Subcutaneous abdominal adipose tissue (tissue), 5 donors: Measurements from ENCODE around the gene ZNF618.

Experiments
- H3K27ac ChIP-seq: one replicate; pipeline ENCODE4 v1.7.0; 2013; ENCODE audit warnings: low read depth, mild to moderate bottlenecking, inconsistent platforms, low read length, moderate library complexity
- H3K27me3 ChIP-seq, 5 donors: one replicate each; pipeline ENCODE4 v1.7.0; 2013; ENCODE audit warnings: low read length in 5 of 5, inconsistent platforms in 1 of 5; ENCODE audit not compliant: control insufficient read depth in 5 of 5, insufficient read depth in 4 of 5
- H3K36me3 ChIP-seq, 5 donors: one replicate each; pipeline ENCODE4 v1.7.0; 2013; ENCODE audit warnings: low read length in 5 of 5; ENCODE audit not compliant: control insufficient read depth in 5 of 5, insufficient read depth in 5 of 5
- H3K4me1 ChIP-seq, 5 donors: one replicate each; pipeline ENCODE4 v1.7.0; 2013; ENCODE audit warnings: low read length in 5 of 5, mild to moderate bottlenecking in 3 of 5, moderate library complexity in 1 of 5; ENCODE audit not compliant: control insufficient read depth in 5 of 5, insufficient read depth in 5 of 5
- H3K4me3 ChIP-seq, 5 donors: one replicate each; pipeline ENCODE4 v1.7.0; 2013; ENCODE audit warnings: low read length in 5 of 5, low read depth in 1 of 5
- H3K9ac ChIP-seq, 5 donors: one replicate each; pipeline ENCODE4 v1.7.0; 2013; ENCODE audit warnings: low read length in 5 of 5, mild to moderate bottlenecking in 4 of 5, moderate library complexity in 3 of 5
- H3K9me3 ChIP-seq, 5 donors: one replicate each; pipeline ENCODE4 v1.7.0; 2013; ENCODE audit warnings: low read length in 5 of 5; ENCODE audit not compliant: control insufficient read depth in 5 of 5
- donor health status: healthy.
- donor health status: healthy.
- donor health status: healthy.
- donor health status: healthy.
- donor health status: healthy.

ZNF618 gene

DNA sequence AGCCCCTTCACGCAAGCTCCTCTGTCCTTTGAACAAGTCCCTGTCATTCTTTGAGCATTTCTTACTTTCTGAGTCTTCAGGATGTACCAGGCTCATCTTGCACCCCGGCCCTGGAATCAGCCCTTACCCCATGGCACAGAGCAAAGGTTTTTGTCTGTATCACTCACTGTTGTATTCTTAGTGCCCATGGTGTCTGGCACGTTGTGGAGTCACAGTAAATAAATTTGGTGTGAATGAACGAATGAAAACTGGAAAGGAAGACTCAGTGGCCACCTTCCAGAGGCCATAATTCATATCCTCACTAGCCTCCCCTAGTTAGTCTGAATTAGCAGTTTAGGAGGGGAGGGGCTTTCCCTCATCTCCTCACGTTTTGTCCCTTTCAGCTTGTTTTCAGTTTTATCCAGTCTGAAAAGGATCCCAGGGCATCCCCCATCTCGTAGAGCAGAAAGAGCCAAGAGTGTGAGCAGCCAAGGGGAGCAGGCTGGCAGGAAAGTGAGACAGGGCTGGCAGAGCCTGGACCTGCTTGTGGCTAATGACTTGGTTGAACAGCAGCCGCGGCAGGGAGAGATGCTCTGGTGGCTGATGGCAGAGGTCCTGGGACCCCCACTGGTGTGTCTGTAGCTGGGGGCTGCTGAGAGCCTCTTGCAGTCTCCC lies 42.7 kb downstream of the ZNF618 start:
- no peak overlapping the region for H3K4me3 ChIP-seq
- no peaks in the 10 kb centered on the region for H3K27me3 ChIP-seq
- no peaks in the 10 kb centered on the region for H3K36me3 ChIP-seq
- peaks cover 0 to 11% (median 9%) of the 10 kb centered on the region in 5 donors for H3K4me1 ChIP-seq
- H3K27ac ChIP-seq: no peak overlapping the region
- H3K9ac ChIP-seq: peak overlapping the region in 1 of 5 donors; percentile 6
- H3K9me3 ChIP-seq: peaks cover 0 to 4% (median 3%) of the 10 kb centered on the region in 5 donors

DNA sequence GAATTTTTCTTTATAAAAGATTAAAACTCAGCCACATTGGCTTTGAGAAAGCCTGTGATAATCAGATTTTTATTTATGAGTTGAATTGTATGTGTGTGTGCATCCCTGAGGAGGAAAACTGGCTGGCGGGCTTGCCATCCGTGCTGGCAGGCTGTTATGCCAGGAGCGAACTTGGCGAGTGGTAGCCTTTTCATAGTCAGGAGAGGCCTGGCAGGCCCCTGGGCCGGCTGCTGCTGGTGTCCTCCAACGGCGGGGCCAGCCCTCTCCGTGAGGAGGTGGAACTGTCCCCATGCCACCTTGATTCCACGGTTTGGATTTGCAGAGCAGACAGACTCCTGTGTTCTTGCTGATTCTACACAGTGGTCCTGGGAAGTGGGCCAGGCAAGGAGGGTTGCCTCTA lies 43.3 kb downstream of the ZNF618 start:
- Histone ChIP-seq H3K4me1 (peaks cover 0 to 9% (median 7%) of the 10 kb centered on the region in 5 donors), H3K9ac (no peak overlapping the region), H3K36me3 (no peaks in the 10 kb centered on the region), H3K4me3 (no peak overlapping the region), H3K27me3 (no peaks in the 10 kb centered on the region), H3K9me3 (peaks cover 0 to 4% (median 3%) of the 10 kb centered on the region in 5 donors), H3K27ac (no peak overlapping the region)

DNA sequence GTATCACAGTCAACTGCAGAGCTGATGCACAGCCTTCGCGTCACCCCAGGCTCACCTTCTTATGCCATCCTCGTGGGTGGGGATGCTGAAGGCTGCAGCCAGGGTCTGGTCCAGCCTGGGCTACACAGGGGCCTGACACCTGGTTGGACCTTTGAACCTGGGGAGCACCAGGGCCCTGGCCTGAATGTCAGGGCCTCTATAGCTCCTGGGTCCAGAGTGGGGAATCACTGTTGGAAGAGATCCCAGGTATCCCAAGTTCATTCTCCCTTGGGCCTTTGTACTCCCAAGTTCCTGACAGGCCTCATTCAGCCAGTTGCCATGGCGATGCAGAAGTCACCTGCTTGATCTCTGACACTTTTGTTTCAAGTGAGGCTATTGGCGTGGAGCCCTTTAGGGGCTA lies 43.8 kb downstream of the ZNF618 start:
- H3K9me3 ChIP-seq: peaks cover 0 to 9% (median 3%) of the 10 kb centered on the region in 5 donors
- H3K4me1 ChIP-seq: peaks cover 0 to 9% (median 7%) of the 10 kb centered on the region in 5 donors
- no peak overlapping the region for H3K4me3 ChIP-seq
- no peak overlapping the region for H3K9ac ChIP-seq
- no peak overlapping the region for H3K27ac ChIP-seq
- no peaks in the 10 kb centered on the region for H3K27me3 ChIP-seq
- H3K36me3 ChIP-seq: no peaks in the 10 kb centered on the region

DNA sequence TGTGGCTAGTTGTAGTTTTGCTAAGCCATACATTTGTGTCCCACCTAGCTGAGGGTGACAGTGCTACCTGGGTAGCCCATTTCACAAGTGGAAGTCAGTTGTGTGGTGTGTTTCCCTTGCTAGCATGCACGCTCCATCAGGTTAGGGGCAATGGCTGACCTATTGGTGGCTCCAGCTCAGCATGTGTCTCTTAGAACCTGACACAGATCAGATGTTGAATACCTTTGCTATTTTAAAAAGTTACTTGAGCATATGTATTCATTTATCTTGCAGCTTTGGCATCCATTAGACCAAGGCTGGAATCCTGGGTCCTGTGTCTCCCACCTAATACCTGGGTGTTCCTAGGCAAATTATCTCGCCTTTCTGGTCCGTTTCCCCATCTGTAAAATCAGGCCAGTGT lies 44.8 kb downstream of the ZNF618 start:
- Histone ChIP-seq H3K27ac (no peak overlapping the region), H3K4me3 (no peak overlapping the region), H3K9me3 (peaks cover 0 to 10% (median 5%) of the 10 kb centered on the region in 5 donors), H3K36me3 (no peaks in the 10 kb centered on the region), H3K9ac (no peak overlapping the region), H3K27me3 (no peaks in the 10 kb centered on the region), H3K4me1 (peaks cover 0 to 9% (median 7%) of the 10 kb centered on the region in 5 donors)

DNA sequence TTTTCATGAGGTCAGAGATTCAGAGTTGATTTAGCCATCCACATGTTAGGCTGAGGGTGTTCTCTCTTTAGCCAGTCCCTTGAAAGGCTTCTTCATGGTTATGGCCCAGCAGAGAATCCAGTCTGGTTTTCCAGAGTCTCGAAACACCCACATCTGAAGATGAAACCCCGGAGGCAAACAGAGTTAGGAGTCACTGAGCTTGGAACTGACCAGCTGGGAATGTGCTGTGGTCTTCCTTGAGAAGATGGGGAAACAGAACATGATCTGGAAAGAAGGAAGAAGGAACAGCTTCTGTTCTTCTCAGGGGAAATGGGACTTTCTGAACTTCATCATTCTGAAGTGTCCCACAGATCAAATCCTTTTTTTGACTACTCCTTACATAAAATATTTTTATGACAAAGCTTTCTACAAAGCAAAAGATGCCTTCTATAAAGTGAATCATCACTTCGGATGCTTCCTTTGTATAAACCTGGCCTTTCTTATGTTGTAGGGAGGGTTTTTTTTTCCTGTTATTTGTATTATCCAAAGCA lies 45.4 kb downstream of the ZNF618 start:
- Histone ChIP-seq H3K9ac (no peak overlapping the region), H3K36me3 (no peaks in the 10 kb centered on the region), H3K27me3 (no peaks in the 10 kb centered on the region), H3K4me3 (no peak overlapping the region), H3K27ac (no peak overlapping the region), H3K9me3 (peaks cover 0 to 10% (median 5%) of the 10 kb centered on the region in 5 donors), H3K4me1 (peaks cover 0 to 9% (median 7%) of the 10 kb centered on the region in 5 donors)

DNA sequence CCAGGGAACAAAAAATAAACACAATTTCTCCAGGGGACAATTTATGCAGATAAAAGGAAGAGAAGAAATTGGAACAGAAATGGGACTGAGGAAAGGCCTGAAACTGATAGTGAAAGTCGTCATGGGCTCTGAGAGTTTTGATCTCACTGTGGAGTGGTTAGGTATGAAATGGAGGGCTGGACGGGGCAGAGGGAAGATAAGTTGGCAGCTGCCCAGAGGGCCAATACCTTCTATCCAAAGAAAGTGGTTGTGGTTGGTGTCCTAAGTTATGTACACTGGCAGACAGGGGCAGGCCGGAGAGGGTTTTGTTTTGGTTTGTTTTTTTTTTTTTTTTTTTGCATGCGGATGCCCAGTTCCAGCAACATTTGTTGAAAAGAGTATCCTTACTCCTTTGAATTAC lies 46.1 kb downstream of the ZNF618 start:
- H3K4me3 ChIP-seq: no peak overlapping the region
- peaks cover 0 to 10% (median 5%) of the 10 kb centered on the region in 5 donors for H3K9me3 ChIP-seq
- H3K27ac ChIP-seq: no peak overlapping the region
- H3K27me3 ChIP-seq: no peaks in the 10 kb centered on the region
- no peak overlapping the region for H3K9ac ChIP-seq
- H3K36me3 ChIP-seq: no peaks in the 10 kb centered on the region
- peaks cover 0 to 9% (median 7%) of the 10 kb centered on the region in 5 donors for H3K4me1 ChIP-seq

DNA sequence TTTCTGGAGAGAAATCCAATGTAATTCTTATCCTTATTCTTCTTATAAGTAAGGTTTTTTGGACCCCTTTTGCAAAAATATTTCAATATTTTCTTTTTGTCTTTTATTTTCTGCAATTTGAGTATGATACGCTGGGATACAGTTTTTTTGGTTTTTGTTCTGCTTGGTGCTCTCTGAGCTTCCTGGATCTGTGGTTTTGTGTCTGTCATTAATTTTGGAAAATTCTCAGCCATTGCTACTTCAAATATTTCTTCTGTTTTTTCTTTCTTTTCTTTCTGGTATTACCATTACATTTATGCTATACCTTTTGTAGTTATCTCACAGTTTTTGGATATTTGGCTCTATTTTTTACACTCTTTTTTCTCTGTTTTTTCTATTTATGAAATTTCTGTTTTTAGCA lies 50.1 kb downstream of the ZNF618 start:
- Histone ChIP-seq H3K27ac (no peak overlapping the region), H3K36me3 (peaks cover 0 to 4% (median 0%) of the 10 kb centered on the region in 5 donors), H3K4me3 (no peak overlapping the region), H3K27me3 (no peaks in the 10 kb centered on the region), H3K9me3 (peaks cover 0 to 17% (median 11%) of the 10 kb centered on the region in 5 donors), H3K4me1 (peaks cover 0 to 8% (median 0%) of the 10 kb centered on the region in 5 donors), H3K9ac (no peak overlapping the region)

DNA sequence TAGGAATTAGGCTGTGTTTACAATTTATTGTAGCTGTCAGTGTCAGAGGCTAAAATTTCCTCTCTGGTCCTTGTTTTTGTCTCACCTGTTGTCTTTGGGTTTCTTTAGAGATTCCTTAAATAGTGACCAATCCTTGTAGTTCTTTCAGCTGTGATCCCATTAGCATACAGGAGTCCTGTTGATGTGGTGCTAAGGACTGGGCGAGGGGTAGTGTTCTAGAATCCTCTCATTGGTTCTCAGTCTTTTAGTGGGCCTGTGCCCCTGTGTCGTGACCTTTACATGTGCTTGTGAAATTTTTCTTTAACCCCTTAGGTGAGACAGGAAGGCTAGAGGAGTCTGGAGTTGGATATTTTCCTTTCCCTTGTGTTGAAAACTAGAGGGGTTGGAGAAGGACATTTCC lies 51.2 kb downstream of the ZNF618 start:
- H3K9ac ChIP-seq: no peak overlapping the region
- no peak overlapping the region for H3K27ac ChIP-seq
- H3K9me3 ChIP-seq: peaks cover 0 to 17% (median 11%) of the 10 kb centered on the region in 5 donors
- H3K27me3 ChIP-seq: no peaks in the 10 kb centered on the region
- H3K4me3 ChIP-seq: no peak overlapping the region
- peaks cover 0 to 8% (median 0%) of the 10 kb centered on the region in 5 donors for H3K4me1 ChIP-seq
- H3K36me3 ChIP-seq: peaks cover 0 to 4% (median 0%) of the 10 kb centered on the region in 5 donors

DNA sequence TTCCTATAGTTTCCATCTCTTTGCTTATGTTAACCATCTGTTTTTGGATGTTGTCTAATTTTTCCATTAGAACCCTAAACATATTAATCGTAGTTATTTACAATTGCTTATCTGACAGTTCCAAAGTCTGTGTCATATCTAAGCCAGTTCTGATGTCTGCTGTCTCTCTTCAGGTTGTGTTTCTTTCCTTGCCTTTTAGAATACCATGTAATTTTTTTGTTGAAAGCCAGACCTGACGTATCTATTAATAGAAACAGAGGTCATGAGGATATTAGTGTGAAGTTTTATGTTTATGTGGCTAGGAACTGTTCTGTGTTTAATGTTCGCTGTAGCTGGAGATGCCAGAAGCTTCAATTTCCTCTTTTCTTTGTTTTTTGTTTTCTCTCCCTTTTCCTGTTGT lies 52.2 kb downstream of the ZNF618 start:
- Histone ChIP-seq H3K9ac (no peak overlapping the region), H3K27me3 (no peaks in the 10 kb centered on the region), H3K36me3 (peaks cover 0 to 4% (median 0%) of the 10 kb centered on the region in 5 donors), H3K9me3 (peaks cover 0 to 17% (median 9%) of the 10 kb centered on the region in 5 donors), H3K4me1 (peaks cover 1 to 14% (median 7%) of the 10 kb centered on the region in 5 donors), H3K4me3 (no peak overlapping the region), H3K27ac (no peak overlapping the region)

DNA sequence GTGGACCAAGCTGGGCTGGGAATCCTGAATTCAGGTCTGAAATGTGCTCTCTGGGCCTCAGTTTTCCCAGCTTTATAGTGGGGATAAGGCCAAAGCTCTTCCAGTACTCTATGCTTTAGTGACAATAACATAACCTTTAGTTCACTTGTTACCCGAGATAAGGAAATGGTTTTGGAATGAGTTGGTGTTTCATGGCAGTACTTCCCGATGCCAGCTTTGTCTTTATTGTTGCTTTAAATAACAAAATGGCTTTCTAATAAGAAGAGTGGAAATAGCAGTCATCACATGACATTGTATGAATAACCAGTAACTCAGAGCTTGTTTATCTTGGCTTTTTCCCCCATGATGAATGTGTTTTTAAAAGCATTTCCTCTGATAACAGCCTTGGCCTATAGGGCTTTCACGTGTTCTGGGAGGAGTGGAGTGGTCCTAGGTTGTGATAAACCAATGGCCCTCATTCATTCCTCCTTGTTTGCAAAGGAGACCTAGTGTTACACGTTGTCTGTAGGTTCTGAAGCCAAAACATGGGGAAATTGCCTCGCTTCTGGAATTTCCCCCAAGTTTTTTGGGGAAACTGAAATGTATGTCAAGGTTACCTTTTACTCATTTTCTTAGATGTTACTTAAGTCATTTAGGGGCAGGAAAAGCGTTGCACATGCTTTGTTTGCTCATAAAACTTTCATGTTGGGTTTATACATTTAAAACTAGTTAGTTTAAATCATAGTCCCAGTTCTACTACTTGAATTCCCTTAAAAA lies 53.7 kb downstream of the ZNF618 start:
- no peak overlapping the region for H3K9ac ChIP-seq
- H3K27ac ChIP-seq: no peak overlapping the region

More for the DNA sequence above, 53.7 kb downstream of the ZNF618 start:
- Histone ChIP-seq H3K4me3 (no peak overlapping the region), H3K4me1 (peaks cover 2 to 18% (median 12%) of the 10 kb centered on the region in 5 donors), H3K27me3 (no peaks in the 10 kb centered on the region), H3K9me3 (peaks cover 0 to 14% (median 8%) of the 10 kb centered on the region in 5 donors), H3K36me3 (peaks cover 0 to 4% (median 0%) of the 10 kb centered on the region in 5 donors)
